ENCODE data around the gene XIST.
"Not testable (repeated sequence)": the region's sequence is repeated elsewhere in the genome, so short reads cannot be mapped to it uniquely, and the experiment has no call there.

Gene XIST

GRCh38 chrX:73852467-73852866 lies at the start of gene XIST:
TSS of gene XIST (minus strand) at chrX:73852714.
- DNase-seq, result no peak

- DNase-seq, result not testable (repeated sequence)
These were observed 45.8 kb upstream of the XIST start for GRCh38 chrX:73898315-73898714.

DNA sequence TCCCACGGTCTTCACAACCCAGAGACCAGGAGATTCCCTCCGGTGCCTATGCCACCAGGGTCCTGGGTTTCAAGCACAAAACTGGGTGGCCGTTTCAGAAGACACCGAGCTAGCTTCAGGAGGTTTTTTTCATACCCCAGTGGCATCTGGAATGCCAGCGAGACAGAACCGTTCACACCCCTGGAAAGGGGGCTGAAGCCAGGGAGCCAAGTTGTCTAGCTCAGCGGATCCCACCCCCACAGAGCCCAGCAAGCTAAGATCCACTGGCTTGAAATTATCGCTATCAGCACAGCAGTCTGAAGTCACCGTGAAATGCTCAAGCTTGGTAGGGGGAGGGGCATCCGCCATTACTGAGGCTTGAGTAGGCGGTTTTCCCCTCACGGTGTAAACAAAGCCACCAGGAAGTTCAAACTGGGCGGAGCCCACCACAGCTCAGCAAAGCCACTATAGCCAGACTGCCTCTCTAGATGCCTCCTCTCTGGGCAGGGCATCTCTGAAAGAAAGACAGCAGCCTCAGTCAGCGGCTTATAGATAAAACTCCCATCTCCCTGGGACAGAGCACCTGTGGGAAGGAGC lies 40.1 kb upstream of the XIST start:
- DNase-seq, result not testable (repeated sequence)

DNA sequence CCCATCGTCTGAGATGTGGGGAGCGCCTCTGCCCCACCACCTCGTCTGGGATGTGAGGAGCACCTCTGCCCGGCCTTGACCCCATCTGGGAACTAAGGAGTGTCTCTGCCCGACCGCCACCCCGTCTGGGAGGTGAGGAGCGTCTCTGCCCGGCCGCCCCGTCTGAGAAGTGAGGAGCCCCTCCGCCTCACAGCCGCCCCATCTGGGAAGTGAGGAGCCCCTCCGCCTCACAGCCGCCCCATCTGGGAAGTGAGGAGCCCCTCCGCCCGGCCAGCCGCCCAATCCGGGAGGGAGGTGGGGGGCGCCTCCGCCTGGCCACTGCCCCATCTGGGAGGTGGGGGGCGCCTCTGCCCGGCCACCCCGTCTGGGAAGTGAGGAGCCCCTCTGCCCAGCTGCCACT lies 29.7 kb upstream of the XIST start:
- not testable (repeated sequence) for DNase-seq

- no peak for DNase-seq
These were observed 25.2 kb upstream of the XIST start for GRCh38 chrX:73877687-73878086.

DNA sequence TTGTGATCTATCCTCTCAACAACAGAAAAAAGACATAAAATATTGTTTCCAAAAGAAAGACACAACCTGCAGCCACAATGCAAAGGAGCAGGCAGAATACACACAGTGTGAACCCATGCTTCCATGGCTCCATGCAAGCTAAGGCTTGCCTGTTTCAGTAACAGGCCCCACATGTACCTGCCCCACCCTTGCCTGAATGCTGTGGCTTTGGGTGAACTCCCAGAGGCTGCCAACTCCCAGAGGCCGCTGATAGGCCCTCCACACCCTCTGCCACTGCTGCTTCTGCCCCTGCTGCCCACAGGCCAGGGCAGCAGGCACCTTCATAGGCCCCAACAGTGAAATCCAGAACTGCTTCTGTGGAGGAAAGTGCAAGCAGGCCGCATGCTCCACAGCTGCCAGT lies 24.4 kb upstream of the XIST start:
- DNase-seq, result no peak

- no peak for DNase-seq
These were observed 16.4 kb upstream of the XIST start for GRCh38 chrX:73868916-73869315.

- DNase-seq, result no peak
These were observed 14.6 kb upstream of the XIST start for GRCh38 chrX:73867144-73867543.

DNA sequence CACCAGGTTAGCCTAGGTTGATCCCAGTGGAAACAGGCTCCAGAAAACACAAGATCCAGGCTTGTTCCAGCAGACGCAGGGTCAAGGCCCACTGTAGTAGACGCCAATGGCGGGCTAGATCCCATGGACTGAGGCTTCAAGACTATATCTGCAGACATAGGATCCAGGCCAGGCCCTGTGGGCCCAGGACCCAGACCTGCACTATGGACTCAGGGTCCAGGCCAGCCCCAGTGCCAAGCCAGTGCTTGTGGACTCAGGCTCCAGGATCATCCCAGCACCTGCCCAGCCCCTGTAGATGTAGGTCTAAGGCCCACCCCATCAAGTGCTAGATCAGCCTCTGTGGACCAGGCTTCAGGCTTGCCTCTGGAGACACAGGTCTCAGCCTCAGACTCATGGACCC lies 11.3 kb upstream of the XIST start:
- no peak for DNase-seq

DNA sequence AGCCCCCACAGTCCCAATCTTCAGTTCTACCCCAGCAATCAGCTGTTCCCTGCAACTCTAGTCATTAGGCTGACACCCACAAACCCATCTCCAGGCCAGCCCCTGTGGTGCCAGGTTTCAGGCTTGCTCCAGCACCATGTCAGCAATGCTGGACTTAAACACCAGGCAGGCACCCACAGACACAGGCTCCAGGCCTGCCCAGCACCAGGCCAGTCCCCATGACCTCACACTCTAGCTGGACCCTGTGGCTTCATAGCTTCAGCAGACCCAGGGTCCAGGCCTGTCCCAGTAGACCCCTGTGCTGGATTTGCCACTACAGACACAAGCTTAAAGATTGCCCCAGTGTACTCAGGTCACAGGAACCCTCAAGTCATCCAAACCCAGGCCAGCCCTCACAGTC lies 10.8 kb upstream of the XIST start:
- DNase-seq, result no peak

- DNase-seq, result no peak
These were observed 7.1 kb upstream of the XIST start for GRCh38 chrX:73859622-73860021.

- peak; percentile 55 for DNase-seq
These were observed 3.0 kb upstream of the XIST start for GRCh38 chrX:73855546-73855945.

GRCh38 chrX:73852022-73852421 lies 492 bp downstream of the XIST start:
- DNase-seq, result no peak

DNA sequence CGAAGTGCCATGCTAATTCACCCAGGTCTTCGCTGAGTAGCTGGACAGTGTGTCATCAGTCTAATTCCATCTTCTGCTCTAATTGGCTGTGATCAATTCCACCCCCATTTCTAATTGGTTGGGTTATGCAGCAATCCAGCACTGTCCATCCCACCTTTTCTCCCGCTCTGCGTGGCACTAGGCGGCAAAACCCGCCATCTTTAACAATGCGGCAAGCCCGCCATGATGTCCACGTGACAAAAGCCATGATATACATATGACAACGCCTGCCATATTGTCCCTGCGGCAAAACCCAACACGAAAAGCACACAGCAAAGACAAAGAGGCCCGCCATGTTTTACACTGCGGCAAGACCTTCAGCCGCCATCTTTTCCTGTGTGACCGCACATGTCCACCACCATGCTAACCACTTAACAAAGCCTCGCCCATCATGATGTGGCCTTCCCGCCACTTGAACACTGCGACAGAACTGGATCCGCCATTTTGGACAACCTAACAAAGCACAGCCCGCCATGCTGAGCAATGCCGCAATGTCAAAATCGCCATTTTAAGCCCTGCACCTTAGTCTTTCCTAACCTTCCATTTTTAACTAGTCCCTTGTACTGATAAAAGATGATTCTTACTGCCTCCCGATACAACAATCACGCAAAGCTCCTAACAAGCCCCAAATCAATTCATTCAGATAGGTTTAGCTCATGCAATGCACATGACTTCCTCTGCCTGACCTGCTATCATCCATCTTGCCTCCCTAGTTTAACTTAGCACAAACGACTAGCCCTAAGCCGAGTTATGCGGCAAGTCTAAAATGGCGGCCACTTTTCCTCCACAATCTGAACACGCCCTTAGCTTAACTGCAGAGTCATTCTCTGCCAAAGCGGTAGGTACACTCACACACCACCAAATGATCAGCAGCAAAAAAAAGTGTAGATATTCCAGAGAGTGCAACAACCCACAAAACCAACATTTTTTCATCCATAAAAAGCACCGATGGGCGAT lies 1.2 kb downstream of the XIST start:
- DNase-seq, result no peak

GRCh38 chrX:73850124-73851013 lies 2.1 kb downstream of the XIST start:
- no peak for DNase-seq

DNA sequence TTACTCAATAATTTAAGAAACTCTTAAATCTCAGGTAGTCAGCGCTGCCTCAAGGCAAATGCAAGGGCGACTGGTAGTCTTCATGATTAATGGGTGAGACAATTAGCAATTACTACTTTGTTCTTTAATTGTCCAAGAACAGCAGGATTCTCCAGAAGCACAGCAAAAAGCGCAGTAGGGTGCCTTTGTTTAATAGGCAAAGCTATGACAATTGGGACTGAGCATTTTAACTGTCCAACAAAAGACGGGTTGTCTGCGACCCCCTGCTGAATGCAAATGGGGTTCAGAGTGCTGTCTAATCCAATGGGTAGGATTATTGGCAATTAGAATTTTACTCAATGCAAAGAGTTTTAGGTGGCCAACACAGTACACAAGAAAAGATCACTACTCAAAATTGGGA lies 3.4 kb downstream of the XIST start:
- DNase-seq, result no peak

- no peak for DNase-seq
These were observed 4.5 kb downstream of the XIST start for GRCh38 chrX:73847991-73848390.

- DNase-seq, result no peak
These were observed 5.4 kb downstream of the XIST start for GRCh38 chrX:73847100-73847499.

DNA sequence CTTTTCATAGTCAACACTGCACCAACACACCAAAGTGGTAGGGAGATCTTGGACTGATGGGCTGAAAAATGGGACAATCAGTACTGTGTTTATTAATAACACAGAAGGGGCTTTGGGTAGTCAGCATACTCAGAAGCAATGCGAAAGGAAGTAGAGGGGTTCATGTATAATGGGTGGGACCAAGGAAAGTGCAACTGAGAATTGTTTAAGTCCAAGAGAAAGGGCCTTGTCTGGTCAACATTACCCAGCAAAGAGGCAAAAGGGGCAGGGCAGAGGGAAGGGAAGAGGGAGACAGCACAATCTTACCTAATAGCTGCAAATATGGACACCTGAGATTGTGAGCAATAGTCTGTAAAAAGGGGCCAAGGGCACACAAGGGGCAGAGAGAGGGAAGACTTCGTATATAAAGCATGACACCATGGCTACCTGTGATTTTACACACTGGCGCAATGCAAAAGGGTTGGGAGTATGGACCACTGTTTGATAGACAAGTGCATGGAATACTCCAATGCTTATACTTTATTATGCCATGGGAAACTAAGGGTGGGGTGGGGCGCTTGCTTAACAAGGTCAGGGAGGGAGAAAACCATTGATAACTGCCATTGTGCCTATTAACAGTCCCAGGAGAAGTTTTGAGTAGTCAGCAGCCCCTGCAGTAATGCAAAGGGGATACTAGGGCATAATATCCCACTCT lies 9.8 kb downstream of the XIST start:
- no peak for DNase-seq

- DNase-seq, result no peak
These were observed 11.2 kb downstream of the XIST start for GRCh38 chrX:73841337-73841736.

DNA sequence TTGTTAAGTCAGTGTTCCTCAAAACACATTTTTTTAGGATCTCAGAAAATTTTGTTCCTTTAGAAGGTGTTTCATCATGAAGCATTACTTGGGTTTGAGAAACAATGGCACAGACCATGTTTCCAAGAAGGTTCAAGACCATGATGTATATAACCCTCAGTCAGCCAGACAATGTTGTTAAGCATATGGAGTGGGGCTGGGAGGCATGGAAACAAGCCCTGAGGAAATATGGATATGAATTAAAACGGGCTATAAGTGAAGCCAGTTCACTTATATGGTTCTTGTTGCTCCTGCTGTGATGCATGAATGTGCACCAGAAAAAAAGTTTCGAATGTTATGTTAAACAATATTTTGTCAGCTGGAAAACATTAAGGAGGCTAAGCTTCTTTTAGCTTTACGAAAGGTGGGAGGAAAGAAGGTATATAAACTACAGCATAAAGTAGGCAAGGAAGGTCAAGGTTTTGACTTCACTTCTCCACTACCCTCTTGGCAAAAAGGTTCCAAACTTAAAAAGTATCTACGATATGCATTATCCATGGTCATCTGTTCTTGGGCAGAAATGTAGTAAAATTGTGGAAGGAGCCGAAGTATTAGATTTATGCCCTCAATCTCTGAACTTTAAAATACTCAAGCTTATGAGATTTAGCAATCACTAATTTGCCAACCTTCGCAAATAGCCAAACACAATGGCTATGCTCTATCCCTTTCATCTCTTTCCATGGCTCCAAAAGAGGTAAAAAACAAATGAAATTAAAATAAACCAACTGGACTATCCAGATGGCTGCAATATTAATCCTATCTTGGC lies 12.2 kb downstream of the XIST start:
- no peak for DNase-seq

DNA sequence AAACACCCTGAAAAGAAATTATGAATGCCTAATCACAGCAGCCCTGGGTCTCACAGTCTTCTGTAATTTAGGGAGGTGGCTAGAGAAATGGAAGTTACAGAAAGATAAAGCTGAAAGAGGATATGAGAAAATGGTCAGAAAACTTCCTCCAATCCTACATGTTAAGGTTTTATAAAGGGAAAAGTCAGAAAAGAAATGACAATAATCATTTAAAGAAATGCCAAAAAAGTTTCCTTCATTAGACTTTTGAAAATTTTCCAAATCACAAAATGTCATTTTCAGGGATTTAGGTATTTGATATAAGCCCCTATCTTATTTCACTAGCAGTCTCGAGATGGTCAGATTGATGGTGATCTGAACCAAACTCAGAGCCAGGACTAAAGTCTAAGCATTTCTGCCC lies 13.4 kb downstream of the XIST start:
- no peak for DNase-seq
